Frontal cortex (tissue), 4 donors: Measurements from ENCODE around the gene UBQLN4. TPM values are rescaled to one million over a fixed set of nuclear protein-coding genes. Genes with fewer than 3 reads are reported as not detected.

ENCODE experiments used
- DNase-seq, 2 donors: peaks; one replicate each; pipeline ENCODE4 v3.0.0; 2012; ENCODE audit warnings: low spot score in 2 of 2
- FAIRE-seq: peaks from 2 replicates; lab custom pipeline; 2012; peaks lifted over from hg19 to GRCh38; lab: Jason Lieb, UNC
- total RNA-seq: library from RNA; depleted of rRNA; stranded (reverse); fragments of >200 nt; gene quantifications from one replicate; pipeline ENCODE4 v1.2.3, GENCODE V29; 2014
- donor health status: control.
- donor health status: control.
- donor health status: control.

The UBQLN4 gene
- total RNA-seq, 1 donor from 2014 or later, result 28.5 TPM

DNA sequence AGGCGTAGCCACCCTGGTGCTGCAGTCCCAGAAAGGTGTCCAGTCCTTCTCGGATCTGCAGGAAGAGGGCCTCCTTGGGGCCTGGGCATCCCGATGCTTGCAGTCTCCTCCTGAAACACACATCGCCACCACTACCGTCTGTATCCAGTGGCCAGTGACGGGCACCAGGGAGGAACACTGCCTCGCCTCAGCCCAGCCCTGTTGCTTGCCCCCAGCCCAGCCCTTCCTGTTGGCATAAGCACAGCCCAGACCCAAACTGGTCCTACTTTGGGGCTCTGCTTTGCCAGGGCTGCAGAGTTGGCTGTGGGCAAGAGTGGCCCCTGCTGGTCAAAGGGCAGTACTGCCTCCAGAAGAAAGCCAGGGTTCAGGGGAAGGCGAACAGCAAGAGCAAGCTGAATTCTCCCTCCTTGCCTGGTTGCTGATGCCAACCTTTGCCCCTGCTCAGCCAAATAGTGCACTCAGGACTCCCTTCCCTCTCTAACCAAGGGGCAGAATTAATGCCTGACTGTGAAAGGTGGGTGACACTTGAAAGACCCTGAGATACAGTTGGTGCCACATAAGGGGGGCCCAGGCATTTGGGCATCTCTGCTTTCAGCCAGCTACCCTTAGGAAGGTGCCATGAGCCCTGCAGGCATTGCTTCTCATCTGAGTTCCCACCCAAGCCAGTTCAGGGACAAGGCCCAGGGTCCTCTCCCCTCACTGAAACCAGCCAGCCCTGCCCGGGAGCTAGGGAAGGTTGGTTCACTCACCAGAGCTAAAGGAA is 64.2 kb downstream of the UBQLN4 start:
- FAIRE-seq, result no peak
- peak in 1 of 2 donors; percentile 77 for DNase-seq

Other genes starting within 250 kb of the UBQLN4 start
- gene GON4L, start 196.6 kb downstream of the UBQLN4 start, total RNA-seq, result 42.8 TPM
- gene SYT11, start 194.2 kb downstream of the UBQLN4 start, total RNA-seq, result 163 TPM
- gene RIT1, start 142.4 kb downstream of the UBQLN4 start, total RNA-seq, result 33.8 TPM
- gene KHDC4, start 119.4 kb downstream of the UBQLN4 start, total RNA-seq, result 30.6 TPM
- gene RXFP4, start 112.2 kb downstream of the UBQLN4 start, total RNA-seq, result not detected
- 99.5 TPM for gene ARHGEF2, start 75.3 kb downstream of the UBQLN4 start, total RNA-seq
- 230 TPM for gene SSR2, start 32.8 kb downstream of the UBQLN4 start, total RNA-seq
- gene LAMTOR2, start 984 bp upstream of the UBQLN4 start, total RNA-seq, result 36.3 TPM
- not detected for gene RAB25, start 7.4 kb upstream of the UBQLN4 start, total RNA-seq
- 43.2 TPM for gene MEX3A, start 28.7 kb upstream of the UBQLN4 start, total RNA-seq
- 14.3 TPM for gene LMNA, start 60.9 kb upstream of the UBQLN4 start, total RNA-seq
- gene SEMA4A, start 99.8 kb upstream of the UBQLN4 start, total RNA-seq, result 22.0 TPM
- gene SLC25A44, start 140.3 kb upstream of the UBQLN4 start, total RNA-seq, result 8.6 TPM
- 26.5 TPM for gene PMF1, start 159.2 kb upstream of the UBQLN4 start, total RNA-seq
- not detected for gene BGLAP, start 188.4 kb upstream of the UBQLN4 start, total RNA-seq
- gene PAQR6, start 194.3 kb upstream of the UBQLN4 start, total RNA-seq, result 7.7 TPM
- 27.3 TPM for gene SMG5, start 229.0 kb upstream of the UBQLN4 start, total RNA-seq
- 0.41 TPM for gene TMEM79, start 230.5 kb upstream of the UBQLN4 start, total RNA-seq
- gene GLMP, start 241.9 kb upstream of the UBQLN4 start, total RNA-seq, result 7.3 TPM
- gene VHLL, start 245.5 kb upstream of the UBQLN4 start, total RNA-seq, result 0.82 TPM